ENCODE results near the gene KCND1.

DNA sequence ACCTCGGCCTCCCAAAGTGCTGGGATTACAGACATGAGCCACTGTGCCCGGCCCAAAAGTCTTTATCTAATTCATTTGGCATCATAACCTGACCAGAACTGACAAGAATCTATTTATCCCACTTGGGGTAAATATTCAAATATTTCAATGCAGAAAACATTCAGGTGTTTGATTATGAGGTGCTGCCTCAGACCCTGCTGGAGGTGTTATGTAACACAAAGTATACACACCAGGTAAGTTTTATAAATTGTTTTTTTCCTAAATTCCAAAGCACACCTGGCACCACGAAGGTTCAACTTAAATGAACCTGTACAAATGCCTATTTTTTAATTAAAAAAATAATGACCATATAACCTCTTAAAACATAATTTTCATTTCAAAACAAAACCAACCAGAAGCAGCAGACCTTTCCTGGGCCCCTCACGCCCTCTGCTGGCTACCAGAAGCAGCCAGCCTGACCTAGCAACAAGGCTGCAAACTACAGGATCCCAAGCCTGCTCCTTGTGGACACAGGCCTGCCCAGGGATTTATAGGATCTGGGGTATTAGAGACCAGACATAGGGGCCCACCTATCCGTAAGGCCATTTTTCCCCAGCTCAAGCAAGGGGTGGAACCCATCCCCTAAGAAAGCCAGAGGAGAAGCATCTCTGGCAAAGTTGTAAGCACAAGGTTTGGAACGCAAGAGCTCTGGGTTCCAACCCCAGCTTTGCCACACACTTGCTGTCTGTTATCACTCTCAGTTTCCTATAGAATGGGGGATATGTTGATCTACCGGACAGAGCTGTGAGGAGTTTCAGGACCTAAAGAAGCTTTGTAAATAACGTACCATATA lies 25.9 kb downstream of the KCND1 start:
- no peak for TF ChIP-seq POLR2AphosphoS5 (IDR thresholded peaks at IDR 0.05; ENCODE audit: borderline replicate concordance, low read depth, low read length)
- TF ChIP-seq EZH2 (IDR thresholded peaks at IDR 0.05), result no peak
- TF ChIP-seq FOXP2 (optimal IDR thresholded peaks at IDR 0.05; ENCODE audit: control extremely low read depth, extremely low read length, insufficient read depth), result no peak
